HG03039 (cell line): ENCODE data around the gene STXBP5L.
"Not testable (repeated sequence)": the region's sequence is repeated elsewhere in the genome, so short reads cannot be mapped to it uniquely, and the experiment has no call there.

Experiments
- ATAC-seq: cut with Tn5 transposase; IDR thresholded peaks from one replicate; pipeline ENCODE4 v1.9.1; 2021; ENCODE audit warnings: mild to moderate bottlenecking, moderate library complexity; ENCODE audit not compliant: unreplicated experiment

The STXBP5L gene

DNA sequence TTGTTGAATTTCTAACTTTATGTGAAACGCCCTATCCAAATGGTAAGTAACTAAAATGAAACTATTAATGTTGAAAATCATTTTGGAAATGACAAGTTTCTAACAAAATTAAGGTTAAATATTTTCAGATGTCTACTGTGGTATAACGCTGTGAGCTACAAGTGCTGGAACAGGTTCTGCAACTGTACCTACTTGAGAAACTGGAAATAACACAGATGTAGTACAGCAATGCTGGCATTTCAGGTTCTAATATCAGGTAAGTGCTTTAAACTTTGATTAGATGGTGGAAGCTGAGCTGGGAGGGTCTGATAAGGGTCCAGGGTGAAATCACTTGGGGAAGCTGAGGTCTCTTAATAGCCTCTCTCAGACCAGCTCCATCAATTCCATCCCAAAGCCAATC is 315.1 kb downstream of the STXBP5L start:
- no peak for ATAC-seq

DNA sequence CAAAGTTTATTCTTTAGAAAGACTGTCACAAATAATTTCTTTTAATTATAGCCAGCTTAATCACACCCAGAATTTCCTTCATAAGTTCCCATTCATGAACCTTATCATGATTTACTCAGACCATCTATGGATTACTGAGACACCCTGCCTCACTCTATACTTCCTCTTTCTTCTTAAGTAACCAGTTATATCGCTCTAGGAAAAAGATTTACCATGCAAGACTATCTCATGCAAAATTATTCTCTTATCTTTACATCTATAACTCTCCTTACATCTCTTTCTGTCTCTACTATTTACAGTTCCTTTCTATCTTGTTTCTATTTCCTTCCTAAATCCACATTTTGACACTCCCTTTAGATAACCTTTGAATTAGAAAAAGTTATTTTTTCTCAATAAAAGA is 321.0 kb downstream of the STXBP5L start:
- no peak for ATAC-seq

DNA sequence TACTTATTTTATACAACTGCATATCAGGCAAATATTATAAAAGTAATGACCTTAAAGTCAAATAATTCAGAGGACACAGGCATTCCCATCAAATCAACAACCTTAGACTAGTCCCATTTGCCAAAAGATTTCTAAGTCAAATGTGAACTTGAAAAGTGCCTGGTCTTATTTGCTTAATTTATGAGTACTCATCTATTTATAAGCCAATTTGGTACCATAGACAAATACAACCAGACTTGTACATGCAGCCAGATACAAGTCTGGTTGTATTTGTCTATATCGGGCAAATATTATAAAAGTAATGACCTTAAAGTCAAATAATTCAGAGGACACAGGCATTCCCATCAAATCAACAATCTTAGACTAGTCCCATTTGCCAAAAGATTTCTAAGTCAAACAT is 322.2 kb downstream of the STXBP5L start:
- ATAC-seq = not testable (repeated sequence)

DNA sequence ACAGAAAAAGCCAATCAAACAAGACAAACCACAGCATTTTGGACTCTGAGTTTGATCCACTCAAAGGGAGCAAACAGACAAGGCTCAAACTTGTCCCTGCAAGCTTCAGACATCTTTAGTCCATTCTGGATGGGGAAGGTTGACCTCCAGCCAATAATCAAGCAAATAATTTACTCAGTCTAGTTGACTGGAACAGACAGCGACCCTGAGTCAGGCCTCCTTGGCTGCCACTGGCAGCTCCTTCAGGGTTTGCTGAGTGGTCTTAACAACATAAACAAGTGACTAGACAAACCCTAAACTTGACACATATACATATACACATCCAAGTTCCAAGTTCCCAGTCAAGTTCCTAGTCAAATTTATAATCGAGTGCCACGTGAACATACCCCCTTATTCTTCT is 323.9 kb downstream of the STXBP5L start:
- no peak for ATAC-seq

DNA sequence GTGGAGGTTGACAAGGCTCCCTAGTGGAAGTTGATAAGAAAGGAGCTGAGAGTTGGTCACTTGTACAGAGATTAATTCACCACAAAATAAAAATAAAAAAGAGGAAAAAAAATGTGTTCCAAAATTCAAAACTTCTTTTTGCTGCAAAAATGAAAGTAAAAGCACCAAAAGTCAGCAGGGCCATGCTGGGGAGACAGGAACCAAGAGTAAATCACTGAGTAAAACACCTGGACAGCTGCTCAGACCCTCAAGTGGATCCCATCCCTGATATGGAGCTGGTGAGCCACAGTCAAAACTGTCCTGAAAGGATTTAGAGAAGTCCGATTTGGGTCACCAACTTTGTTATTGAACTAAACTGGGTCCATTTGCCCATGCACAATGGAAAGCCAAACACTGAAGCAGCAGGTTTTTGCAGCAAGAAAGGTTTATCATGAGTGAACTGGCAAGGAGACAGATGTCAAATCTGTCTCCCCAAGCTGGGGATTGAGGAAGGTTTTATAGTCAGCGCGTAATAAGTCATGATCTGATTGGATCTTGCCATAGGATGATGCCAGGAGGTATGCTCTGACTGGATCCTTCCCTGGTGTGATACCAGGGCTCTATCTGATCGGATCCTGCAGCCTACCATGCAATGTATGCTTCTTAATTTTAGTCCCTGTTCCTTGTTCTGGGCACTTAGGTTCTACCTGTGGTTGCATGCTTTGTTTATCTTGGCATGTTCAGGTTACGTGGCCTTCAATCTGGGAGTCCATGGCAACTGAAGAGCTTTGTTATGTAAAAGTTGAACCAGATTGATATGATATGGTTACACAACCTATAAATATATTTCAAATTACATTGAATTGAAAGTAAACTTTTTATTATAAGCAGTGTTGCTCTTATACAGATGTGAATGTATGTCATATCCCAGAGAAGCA is 324.6 kb downstream of the STXBP5L start:
- no peak for ATAC-seq

DNA sequence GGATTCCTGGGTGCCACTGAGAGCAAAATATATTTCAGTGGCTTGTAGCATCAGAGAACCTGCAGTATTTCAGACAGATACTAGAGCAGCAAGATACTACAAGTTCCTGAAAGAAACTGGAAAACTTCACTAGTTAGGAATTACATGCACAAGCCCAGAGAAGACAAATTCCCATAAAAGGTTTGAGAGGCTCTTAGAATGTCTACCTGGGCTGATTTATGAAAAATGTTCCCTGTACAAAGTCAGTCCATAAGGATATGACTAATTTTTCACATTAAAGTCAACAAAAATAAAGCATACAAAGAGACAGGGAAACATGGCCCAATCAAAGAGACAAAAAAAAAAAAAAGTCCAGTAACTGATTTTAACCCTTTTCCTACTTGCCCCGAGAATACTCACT is 335.2 kb downstream of the STXBP5L start:
- ATAC-seq = no peak

DNA sequence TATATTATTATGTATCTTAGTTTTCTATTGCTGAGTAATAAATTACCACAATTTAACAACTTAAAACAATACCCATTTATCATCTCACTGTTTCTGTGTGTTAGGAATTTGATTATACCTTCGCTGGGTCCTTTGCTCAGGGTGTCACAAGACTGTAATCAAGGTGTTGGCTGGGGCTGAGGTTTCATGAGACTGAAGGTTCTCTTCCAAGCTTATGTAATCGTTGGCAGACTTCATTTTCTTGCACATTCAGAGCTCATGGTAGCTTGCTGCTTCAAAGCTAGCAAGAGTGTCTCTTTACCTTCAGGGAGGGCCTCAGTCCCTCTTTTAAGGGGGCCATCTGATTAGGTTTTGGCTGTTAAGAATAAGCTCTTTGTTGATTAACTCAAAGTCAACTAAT is 344.7 kb downstream of the STXBP5L start:
- no peak for ATAC-seq

DNA sequence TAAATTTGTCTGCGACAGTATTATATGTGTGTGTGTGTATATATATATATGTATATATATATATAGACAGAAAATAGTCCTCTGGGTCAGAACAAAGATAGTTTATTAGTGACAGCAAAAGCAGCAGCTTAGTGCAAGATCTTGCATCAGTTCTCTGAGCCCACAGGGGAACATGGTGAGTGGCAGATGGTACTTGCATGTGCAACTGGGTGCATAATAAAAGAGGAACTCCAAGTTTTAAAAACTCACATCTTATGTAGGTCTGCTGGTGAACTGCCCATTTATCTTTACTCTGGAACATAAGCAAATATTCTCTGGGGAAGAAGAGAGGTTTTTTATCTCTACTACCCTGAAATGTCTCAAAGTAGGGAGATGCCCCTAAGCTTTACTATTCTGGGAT is 361.4 kb downstream of the STXBP5L start:
- no peak for ATAC-seq

DNA sequence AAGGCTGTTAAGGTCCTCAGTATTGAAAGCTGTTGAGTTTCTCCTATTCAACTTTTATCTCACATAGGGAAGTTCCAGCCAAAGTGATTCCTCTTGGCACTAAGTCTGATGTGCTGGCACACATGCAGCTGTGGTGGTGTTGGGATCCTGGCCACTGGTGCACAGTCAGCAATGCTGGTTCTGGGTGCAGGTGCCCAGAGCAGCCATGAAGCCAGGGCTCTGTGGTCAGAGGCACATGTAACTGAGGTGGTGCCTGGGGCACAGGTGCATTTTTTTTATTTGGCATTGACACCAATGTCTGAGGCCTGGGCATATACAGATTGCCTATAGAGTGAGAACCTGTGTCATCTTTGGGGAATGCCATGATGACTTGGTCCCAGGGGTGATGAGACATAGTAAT is 366.4 kb downstream of the STXBP5L start:
- ATAC-seq = no peak

DNA sequence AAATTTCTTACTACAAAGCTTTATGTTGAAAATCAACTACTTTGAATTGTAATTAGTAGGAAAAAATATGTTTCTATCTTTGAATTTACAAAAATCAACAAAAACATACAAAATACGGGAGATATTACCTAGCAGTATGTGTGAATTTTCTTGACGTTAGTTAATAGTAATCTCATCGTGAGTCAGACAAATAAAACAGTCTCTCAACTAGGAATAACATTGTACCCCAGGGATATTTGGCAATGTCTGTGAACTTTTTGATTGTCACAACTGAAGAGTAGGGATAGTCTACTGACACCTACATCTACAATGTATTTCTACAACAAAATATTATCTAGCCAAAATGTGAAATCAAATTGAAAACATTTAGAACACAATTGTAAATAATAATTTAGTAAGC is 387.4 kb downstream of the STXBP5L start:
- no peak for ATAC-seq

DNA sequence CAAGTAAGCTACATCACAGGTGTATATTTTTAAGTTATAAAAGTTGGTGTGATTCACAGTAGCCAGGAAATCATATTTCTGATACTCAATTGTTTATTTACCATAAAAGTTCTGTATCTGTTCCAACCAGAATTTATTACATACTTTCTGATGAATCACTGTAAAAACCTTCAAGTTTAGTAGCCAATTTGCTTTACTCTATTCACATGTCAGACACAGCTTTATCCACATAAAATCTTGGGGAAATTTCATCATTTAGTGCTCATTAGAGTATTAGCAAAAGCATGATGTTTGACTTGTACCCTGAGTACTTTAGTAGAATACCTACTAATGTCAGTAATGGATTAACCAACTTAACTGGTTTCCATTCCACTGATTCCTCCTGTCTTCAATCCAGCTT is 388.0 kb downstream of the STXBP5L start:
- ATAC-seq = no peak

DNA sequence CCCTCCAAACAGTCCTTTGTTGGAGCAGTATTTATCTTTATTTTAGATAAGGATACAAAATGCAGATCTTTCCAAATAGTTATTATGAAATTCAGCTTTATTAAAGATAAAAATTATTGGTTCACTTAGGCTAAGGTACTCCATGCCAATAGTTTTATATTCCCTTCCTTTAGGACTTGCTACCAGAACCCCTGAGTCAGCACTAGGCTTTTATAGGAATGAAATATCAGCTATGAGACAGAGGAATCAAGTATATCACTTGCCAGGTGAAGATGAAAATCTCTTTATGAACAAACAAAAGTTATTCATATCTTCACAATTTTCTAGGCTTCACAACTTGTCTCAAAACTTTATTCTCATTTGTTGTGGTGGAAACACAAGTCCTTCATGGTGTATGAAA is 416.3 kb downstream of the STXBP5L start:
- no peak for ATAC-seq

DNA sequence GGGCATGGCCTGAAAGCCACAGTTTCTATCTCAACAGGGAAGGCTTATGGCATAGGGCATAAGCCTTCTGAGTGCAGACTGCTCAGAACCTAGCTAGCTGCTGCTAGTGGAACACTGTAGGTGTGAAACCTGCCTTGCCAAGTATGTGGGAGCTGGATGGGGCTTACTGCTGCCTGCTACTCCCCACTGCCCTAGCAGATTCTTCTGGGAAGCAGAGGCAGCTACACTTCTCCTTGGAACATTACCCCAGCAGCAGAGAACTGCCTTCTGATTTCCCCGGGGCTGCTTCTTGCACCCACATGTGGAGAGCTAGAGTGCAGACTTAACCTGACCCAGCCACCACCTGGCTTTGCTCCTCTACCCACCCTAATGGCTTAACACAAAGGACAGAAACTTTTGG is 422.1 kb downstream of the STXBP5L start:
- ATAC-seq = no peak

DNA sequence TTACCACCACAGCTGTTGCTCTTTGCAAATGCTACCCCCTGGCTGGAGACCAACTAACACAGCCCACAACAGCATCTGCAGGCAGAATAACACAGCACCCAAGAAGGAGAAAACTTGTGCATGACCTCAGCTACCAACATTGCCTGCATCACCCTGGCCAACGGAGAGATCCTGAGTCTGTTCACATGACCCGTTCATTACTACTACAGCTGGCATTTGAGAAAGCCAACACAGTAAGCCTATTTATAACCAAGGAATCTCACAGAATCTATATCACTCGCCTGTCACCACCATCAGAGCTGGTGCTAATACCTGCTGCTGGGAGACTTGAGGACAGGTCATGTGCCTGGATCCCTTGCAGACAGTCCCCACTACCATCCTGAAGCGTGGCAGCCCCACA is 422.6 kb downstream of the STXBP5L start:
- no peak for ATAC-seq

DNA sequence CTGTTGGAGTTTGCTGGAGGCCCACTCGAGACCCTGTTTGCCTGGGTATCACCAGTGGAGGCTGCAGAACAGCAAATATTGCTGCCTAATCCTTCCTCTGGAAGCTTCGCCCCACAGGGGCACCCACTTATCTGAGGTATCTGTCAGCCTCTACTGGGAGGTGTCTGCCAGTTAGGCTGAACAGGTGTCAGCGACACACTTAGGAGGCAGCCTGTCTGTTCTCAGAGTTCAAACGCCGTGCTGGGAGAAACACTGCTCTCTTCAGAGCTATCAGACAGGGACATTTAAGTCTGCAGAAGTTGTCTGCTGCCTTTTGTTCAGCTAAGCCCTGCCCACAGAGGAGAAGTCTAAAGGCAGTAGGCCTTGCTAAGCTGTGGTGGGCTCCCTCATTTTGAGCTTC is 448.0 kb downstream of the STXBP5L start:
- ATAC-seq = not testable (repeated sequence)

DNA sequence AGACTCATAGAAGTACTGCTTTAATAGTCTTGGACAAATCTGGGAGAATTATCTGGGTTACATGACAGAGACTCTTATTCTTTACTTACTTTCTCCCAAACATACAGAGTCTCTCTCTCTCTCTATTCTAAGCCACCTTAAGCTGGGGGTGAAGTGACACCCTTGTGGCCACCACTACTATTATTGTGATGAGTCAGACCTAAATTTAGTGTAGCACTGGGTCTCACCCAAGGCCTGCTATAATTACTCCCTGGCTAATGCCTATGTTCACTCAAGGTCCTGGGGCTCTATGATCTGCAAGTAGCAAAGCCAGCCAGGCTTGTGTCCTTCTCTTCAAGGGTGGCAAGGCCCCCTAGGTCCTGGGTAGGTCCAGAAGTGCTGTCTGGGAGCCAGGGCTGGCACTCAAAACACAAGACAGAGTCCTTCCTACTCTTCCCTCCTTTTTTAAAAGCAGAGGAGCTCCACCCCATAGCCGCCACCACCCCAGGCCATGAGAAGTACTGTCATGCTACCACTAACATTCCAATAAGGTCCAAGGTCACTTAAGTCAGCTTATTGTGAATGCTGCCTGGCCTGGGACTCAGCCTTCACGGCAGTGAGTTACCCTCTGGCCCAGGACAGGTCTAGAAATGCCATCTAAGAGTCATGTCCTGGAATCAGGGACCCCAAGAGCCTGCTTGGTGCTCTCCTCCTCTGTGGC is 454.2 kb downstream of the STXBP5L start:
- no peak for ATAC-seq

DNA sequence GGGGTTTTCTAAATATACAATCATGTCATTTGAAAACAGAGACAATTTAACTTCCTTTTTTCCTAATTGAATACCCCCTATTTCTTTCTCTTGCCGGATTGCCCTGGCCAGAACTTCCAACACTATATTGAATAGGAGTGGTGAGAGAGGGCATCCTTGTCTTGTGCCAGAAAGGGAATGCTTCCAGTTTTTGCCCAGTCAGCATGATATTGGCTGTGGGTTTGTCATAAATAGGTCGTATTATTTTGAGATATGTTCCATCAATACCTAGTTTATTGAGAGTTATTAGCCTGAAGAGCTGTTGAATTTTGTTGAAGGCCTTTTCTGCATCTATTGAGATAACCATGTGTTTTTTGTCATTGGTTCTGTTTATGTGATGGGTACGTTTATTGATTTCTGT is 480.3 kb downstream of the STXBP5L start:
- ATAC-seq = not testable (repeated sequence)

DNA sequence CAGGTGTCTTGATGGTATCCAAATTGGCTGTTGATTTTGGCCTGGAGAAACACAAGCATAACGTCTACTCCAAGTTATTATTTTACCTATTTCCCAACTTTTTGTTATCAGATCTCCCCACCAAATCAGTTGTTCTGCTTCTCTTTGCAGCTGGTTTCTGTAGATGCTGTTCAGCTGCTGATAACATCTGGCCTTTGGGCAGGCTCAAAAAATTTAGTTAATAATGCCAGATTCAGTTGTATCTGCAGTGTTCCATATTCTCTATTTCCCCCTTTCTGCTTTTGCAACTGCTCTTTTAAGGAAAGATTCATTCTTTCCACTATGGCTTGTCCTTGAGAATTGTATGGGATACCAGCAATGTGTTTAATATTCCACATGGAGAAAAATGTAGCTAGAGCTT is 488.0 kb downstream of the STXBP5L start:
- ATAC-seq = not testable (repeated sequence)

DNA sequence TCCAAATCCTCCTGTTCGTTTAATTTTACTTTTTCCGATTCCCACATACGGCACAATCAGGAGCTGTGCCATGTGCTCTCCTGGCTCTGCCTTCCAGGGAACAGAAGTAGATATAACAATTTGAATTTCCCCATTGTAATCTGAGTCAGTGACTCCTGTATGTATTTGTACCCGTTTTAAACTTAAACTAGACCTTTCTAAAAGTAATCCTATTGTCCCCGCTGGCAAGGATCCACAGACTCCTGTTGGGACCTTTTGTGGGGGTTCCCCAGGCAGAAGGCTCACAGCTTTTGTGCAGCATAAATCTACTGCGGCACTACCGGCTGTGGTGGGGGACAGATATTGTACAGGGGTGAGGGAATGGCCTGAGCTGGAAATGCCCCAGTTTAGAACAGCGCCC is 490.0 kb downstream of the STXBP5L start:
- ATAC-seq = not testable (repeated sequence)

DNA sequence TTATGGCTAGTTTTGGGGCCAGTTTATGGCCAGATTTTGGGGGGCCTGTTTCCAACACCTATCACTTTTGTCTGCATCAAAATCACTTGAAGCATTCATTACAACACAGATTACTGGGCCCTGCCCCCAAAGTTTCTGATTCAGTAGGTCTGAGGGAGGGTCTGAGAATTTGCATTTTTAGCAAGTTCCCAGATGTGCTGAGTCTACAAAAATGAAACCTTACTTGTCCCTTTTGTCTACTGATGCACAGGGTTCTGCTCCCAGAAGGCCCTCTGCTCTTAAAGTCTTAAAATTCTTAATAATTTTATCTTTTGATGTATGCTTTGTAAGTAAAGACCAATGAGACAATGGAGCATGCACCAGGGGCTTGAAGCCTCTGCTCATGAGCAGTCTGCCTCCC is 491.8 kb downstream of the STXBP5L start:
- no peak for ATAC-seq

DNA sequence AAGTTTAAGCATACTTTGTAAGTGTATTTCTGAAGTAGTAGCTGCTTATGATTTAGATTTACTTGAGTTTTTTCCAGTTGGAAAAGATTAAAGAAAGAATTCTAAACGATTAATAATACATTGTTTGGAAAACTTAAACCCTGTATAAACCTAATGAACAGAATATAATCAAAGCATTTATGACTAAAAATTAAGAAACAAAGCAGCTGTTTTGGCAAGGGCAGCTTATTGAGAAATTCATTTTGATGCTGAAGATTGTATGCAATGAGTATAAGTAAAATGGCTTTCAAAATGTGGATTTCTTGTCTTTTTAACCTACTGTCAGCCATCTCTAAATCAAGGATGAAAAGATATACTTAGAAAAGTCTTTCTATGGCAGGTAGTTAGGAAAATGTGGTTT is 497.6 kb downstream of the STXBP5L start:
- ATAC-seq = no peak

DNA sequence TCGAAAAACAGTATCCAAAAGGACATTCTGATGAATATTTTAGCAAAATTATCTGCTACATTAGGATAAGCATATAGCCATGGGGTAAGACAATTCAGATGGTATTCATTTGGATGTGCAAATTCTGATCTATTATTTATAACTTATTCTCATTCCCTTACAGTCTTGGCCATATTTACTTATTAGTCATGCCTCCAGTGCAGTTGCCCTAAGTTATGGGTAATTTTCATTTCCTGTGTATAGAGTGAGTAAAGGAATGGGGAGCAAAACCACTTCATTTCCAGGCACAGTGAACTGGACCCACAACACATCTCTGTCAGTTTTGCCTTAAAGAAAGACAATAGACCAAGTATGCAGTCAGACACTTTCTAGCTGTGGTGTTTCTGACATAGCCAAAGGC is 503.5 kb downstream of the STXBP5L start:
- no peak for ATAC-seq
